HEK293 (cell line): ENCODE measurements around the gene ARID3B.

ENCODE experiments used
- IKZF3 ChIP-seq: fragments of 450-650 bp; IDR thresholded peaks from 2 replicates; pipeline ENCODE4 v1.5.0; 2018; ENCODE audit warnings: missing biosample characterization, mild to moderate bottlenecking, missing genetic modification characterization, moderate library complexity
- SP7 ChIP-seq: fragments of 450-650 bp; formaldehyde crosslinking; IDR thresholded peaks from 2 replicates; pipeline ENCODE4 v1.5.1; 2016; ENCODE audit warnings: missing biosample characterization, missing genetic modification characterization
- ZBTB7A ChIP-seq: fragments of 450-650 bp; formaldehyde crosslinking; IDR thresholded peaks from 2 replicates; pipeline ENCODE4 v1.5.1; 2016; ENCODE audit warnings: low read depth, missing biosample characterization, missing genetic modification characterization
- ZBTB8A ChIP-seq: fragments of 450-650 bp; formaldehyde crosslinking; IDR thresholded peaks from 2 replicates; pipeline ENCODE4 v1.5.1; 2016; ENCODE audit warnings: missing biosample characterization, missing genetic modification characterization
- ZFP69B ChIP-seq: fragments of 450-650 bp; formaldehyde crosslinking; IDR thresholded peaks from 2 replicates; pipeline ENCODE4 v1.5.1; 2016; ENCODE audit warnings: missing biosample characterization, missing genetic modification characterization
- ZNF114 ChIP-seq: fragments of 450-650 bp; formaldehyde crosslinking; IDR thresholded peaks from 2 replicates; pipeline ENCODE4 v1.5.0; 2017; ENCODE audit warnings: missing biosample characterization, missing genetic modification characterization
- ZNF174 ChIP-seq: fragments of 450-650 bp; formaldehyde crosslinking; IDR thresholded peaks from 2 replicates; pipeline ENCODE4 v1.5.0; 2017; ENCODE audit warnings: missing biosample characterization, mild to moderate bottlenecking, missing genetic modification characterization
- ZNF175 ChIP-seq: fragments of 450-650 bp; formaldehyde crosslinking; IDR thresholded peaks from 2 replicates; pipeline ENCODE4 v1.5.1; 2016; ENCODE audit warnings: missing biosample characterization, missing genetic modification characterization
- ZNF302 ChIP-seq: fragments of 450-650 bp; formaldehyde crosslinking; IDR thresholded peaks from 2 replicates; pipeline ENCODE4 v1.5.1; 2016; ENCODE audit warnings: missing biosample characterization, missing genetic modification characterization, low read depth
- ZNF311 ChIP-seq: fragments of 450-650 bp; formaldehyde crosslinking; IDR thresholded peaks from 2 replicates; pipeline ENCODE4 v1.5.1; 2017; ENCODE audit warnings: missing biosample characterization, missing genetic modification characterization, borderline replicate concordance
- ZNF324 ChIP-seq: fragments of 450-650 bp; formaldehyde crosslinking; IDR thresholded peaks from 2 replicates; pipeline ENCODE4 v1.5.1; 2016; ENCODE audit warnings: missing biosample characterization, missing genetic modification characterization
- ZNF350 ChIP-seq: fragments of 450-650 bp; formaldehyde crosslinking; IDR thresholded peaks from 2 replicates; pipeline ENCODE4 v1.5.0; 2017; ENCODE audit warnings: missing biosample characterization, mild to moderate bottlenecking, missing genetic modification characterization
- ZNF354C ChIP-seq: fragments of 450-650 bp; formaldehyde crosslinking; IDR thresholded peaks from 2 replicates; pipeline ENCODE4 v1.5.1; 2016; ENCODE audit warnings: missing biosample characterization, missing genetic modification characterization, low read depth, borderline replicate concordance
- ZNF473 ChIP-seq: fragments of 450-650 bp; formaldehyde crosslinking; IDR thresholded peaks from 2 replicates; pipeline ENCODE4 v1.5.1; 2017; ENCODE audit warnings: missing biosample characterization, missing genetic modification characterization
- ZNF529 ChIP-seq: fragments of 450-650 bp; formaldehyde crosslinking; IDR thresholded peaks from 2 replicates; pipeline ENCODE4 v1.5.1; 2017; ENCODE audit warnings: missing genetic modification characterization, missing biosample characterization; ENCODE audit not compliant: insufficient replicate concordance
- ZNF596 ChIP-seq: fragments of 450-650 bp; IDR thresholded peaks from 2 replicates; pipeline ENCODE4 v1.5.0; 2018; ENCODE audit warnings: missing biosample characterization, mild to moderate bottlenecking, missing genetic modification characterization, moderate library complexity
- ZNF629 ChIP-seq: fragments of 450-650 bp; formaldehyde crosslinking; IDR thresholded peaks from 2 replicates; pipeline ENCODE4 v1.5.1; 2017; ENCODE audit warnings: missing biosample characterization, missing genetic modification characterization
- ZNF660 ChIP-seq: fragments of 450-650 bp; IDR thresholded peaks from 2 replicates; pipeline ENCODE4 v1.5.1; 2018; ENCODE audit warnings: missing biosample characterization, mild to moderate bottlenecking, missing genetic modification characterization
- ZNF707 ChIP-seq: fragments of 450-650 bp; formaldehyde crosslinking; IDR thresholded peaks from 2 replicates; pipeline ENCODE4 v1.5.1; 2016; ENCODE audit warnings: missing biosample characterization, missing genetic modification characterization
- ZNF777 ChIP-seq: fragments of 450-650 bp; formaldehyde crosslinking; IDR thresholded peaks from 2 replicates; pipeline ENCODE4 v1.5.1; 2017; ENCODE audit warnings: missing biosample characterization, missing genetic modification characterization, borderline replicate concordance
- ZNF791 ChIP-seq: fragments of 450-650 bp; formaldehyde crosslinking; IDR thresholded peaks from 2 replicates; pipeline ENCODE4 v1.5.1; 2016; ENCODE audit warnings: missing biosample characterization, missing genetic modification characterization
- ZSCAN16 ChIP-seq: fragments of 450-650 bp; formaldehyde crosslinking; IDR thresholded peaks from 2 replicates; pipeline ENCODE4 v1.5.1; 2016; ENCODE audit warnings: missing biosample characterization, missing genetic modification characterization
- ZSCAN30 ChIP-seq: fragments of 450-650 bp; IDR thresholded peaks from 2 replicates; pipeline ENCODE4 v1.5.1; 2018; ENCODE audit warnings: missing biosample characterization, mild to moderate bottlenecking, missing genetic modification characterization, moderate library complexity
- TF ChIP-seq, protein P1 (sequence below): fragments of 450-650 bp; formaldehyde crosslinking; IDR thresholded peaks from 2 replicates; pipeline ENCODE4 v1.5.1; 2016; ENCODE audit warnings: missing biosample characterization, missing genetic modification characterization, borderline replicate concordance
- TF ChIP-seq, protein P2 (sequence below): fragments of 450-650 bp; formaldehyde crosslinking; conservative IDR thresholded peaks from 2 replicates; pipeline ENCODE4 v1.5.1; 2016; ENCODE audit warnings: low read depth, missing biosample characterization, missing genetic modification characterization
- TF ChIP-seq, protein P3 (sequence below): fragments of 450-650 bp; formaldehyde crosslinking; IDR thresholded peaks from 2 replicates; pipeline ENCODE4 v1.5.1; 2016; ENCODE audit warnings: missing biosample characterization, missing genetic modification characterization, borderline replicate concordance

Gene ARID3B

DNA sequence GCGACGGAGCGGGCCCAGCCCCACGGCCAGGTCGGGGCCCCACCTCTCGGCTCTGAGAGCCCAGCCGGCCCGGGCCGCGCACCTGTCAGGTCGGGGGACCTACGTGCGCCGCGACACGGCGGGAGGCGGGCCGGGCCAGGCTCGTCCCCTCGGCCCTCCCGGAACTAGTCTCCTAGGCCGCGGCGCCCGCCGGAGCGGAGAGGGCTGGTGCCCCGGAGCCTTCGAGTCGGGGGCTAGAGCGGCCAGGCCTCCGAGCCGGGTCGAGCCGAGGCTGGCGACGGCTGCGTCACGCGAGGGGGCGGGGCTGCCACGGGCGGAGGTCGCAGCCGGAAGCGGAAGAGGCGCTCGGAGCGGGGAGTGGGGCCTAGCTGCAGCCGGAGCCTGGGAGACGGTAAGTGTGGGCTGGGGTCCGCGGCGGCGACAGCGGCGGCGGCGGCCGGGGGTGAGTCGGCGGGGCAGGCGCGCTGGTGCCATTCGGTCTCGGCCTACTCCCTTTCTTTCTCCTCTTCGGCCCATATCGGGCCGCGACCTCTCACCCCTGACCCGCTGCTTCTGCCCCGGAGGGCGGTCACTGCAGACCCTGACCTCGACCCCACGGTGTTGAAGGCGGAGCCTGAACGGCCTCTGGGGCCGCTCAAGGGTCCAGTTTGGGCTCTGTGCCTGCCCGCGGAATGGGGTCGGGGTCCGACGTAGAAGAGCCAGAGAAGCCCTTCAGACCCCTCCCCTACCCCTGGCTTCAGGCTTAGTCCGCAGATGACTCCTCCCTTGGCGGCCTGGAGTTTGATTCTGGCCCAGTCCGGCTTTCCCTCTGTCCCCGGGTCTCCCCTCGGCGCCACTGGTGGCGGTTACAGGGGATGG lies 74.7 kb downstream of the ARID3B start, which contains the start of gene CLK3 (continued):
- TF ChIP-seq, protein P1, sequence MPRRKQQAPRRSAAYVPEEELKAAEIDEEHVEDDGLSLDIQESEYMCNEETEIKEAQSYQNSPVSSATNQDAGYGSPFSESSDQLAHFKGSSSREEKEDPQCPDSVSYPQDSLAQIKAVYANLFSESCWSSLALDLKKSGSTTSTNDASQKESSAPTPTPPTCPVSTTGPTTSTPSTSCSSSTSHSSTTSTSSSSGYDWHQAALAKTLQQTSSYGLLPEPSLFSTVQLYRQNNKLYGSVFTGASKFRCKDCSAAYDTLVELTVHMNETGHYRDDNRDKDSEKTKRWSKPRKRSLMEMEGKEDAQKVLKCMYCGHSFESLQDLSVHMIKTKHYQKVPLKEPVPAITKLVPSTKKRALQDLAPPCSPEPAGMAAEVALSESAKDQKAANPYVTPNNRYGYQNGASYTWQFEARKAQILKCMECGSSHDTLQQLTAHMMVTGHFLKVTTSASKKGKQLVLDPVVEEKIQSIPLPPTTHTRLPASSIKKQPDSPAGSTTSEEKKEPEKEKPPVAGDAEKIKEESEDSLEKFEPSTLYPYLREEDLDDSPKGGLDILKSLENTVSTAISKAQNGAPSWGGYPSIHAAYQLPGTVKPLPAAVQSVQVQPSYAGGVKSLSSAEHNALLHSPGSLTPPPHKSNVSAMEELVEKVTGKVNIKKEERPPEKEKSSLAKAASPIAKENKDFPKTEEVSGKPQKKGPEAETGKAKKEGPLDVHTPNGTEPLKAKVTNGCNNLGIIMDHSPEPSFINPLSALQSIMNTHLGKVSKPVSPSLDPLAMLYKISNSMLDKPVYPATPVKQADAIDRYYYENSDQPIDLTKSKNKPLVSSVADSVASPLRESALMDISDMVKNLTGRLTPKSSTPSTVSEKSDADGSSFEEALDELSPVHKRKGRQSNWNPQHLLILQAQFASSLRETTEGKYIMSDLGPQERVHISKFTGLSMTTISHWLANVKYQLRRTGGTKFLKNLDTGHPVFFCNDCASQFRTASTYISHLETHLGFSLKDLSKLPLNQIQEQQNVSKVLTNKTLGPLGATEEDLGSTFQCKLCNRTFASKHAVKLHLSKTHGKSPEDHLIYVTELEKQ = no peak
- TF ChIP-seq ZFP69B (tag by site-specific recombination) (peak; percentile 67; the same call in 1 of the 2 replicates), ZNF302 (tag by site-specific recombination) (no peak), ZSCAN30 (peak; percentile 99), ZNF791 (peak; percentile 27; the same call in 1 of the 2 replicates), ZNF311 (tag by site-specific recombination) (no peak), ZNF324 (tag by site-specific recombination) (no peak), ZNF354C (tag by site-specific recombination) (no peak), ZNF174 (no peak), ZNF473 (tag by site-specific recombination) (no peak), ZNF660 (tag by site-specific recombination) (peak; percentile 98), ZSCAN16 (tag by site-specific recombination) (no peak), ZNF175 (tag by site-specific recombination) (no peak), ZBTB8A (peak; percentile 72; the same call in 1 of the 2 replicates), ZNF777 (tag by site-specific recombination) (no peak), ZNF350 (no peak; the same call in 1 of the 2 replicates), ZBTB7A (peak; percentile 47), ZNF114 (tag by site-specific recombination) (no peak), ZNF529 (tag by site-specific recombination) (no peak), ZNF629 (tag by site-specific recombination) (peak; percentile 86), ZNF707 (tag by site-specific recombination) (no peak), ZNF596 (tag by site-specific recombination) (no peak; the same call in none of the 2 replicates), IKZF3 (tag by site-specific recombination) (peak; percentile 87), SP7 (no peak)
- TF ChIP-seq, protein P2, sequence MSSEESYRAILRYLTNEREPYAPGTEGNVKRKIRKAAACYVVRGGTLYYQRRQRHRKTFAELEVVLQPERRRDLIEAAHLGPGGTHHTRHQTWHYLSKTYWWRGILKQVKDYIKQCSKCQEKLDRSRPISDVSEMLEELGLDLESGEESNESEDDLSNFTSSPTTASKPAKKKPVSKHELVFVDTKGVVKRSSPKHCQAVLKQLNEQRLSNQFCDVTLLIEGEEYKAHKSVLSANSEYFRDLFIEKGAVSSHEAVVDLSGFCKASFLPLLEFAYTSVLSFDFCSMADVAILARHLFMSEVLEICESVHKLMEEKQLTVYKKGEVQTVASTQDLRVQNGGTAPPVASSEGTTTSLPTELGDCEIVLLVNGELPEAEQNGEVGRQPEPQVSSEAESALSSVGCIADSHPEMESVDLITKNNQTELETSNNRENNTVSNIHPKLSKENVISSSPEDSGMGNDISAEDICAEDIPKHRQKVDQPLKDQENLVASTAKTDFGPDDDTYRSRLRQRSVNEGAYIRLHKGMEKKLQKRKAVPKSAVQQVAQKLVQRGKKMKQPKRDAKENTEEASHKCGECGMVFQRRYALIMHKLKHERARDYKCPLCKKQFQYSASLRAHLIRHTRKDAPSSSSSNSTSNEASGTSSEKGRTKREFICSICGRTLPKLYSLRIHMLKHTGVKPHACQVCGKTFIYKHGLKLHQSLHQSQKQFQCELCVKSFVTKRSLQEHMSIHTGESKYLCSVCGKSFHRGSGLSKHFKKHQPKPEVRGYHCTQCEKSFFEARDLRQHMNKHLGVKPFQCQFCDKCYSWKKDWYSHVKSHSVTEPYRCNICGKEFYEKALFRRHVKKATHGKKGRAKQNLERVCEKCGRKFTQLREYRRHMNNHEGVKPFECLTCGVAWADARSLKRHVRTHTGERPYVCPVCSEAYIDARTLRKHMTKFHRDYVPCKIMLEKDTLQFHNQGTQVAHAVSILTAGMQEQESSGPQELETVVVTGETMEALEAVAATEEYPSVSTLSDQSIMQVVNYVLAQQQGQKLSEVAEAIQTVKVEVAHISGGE (tag by site-specific recombination) = peak; percentile 98
- TF ChIP-seq, protein P3, sequence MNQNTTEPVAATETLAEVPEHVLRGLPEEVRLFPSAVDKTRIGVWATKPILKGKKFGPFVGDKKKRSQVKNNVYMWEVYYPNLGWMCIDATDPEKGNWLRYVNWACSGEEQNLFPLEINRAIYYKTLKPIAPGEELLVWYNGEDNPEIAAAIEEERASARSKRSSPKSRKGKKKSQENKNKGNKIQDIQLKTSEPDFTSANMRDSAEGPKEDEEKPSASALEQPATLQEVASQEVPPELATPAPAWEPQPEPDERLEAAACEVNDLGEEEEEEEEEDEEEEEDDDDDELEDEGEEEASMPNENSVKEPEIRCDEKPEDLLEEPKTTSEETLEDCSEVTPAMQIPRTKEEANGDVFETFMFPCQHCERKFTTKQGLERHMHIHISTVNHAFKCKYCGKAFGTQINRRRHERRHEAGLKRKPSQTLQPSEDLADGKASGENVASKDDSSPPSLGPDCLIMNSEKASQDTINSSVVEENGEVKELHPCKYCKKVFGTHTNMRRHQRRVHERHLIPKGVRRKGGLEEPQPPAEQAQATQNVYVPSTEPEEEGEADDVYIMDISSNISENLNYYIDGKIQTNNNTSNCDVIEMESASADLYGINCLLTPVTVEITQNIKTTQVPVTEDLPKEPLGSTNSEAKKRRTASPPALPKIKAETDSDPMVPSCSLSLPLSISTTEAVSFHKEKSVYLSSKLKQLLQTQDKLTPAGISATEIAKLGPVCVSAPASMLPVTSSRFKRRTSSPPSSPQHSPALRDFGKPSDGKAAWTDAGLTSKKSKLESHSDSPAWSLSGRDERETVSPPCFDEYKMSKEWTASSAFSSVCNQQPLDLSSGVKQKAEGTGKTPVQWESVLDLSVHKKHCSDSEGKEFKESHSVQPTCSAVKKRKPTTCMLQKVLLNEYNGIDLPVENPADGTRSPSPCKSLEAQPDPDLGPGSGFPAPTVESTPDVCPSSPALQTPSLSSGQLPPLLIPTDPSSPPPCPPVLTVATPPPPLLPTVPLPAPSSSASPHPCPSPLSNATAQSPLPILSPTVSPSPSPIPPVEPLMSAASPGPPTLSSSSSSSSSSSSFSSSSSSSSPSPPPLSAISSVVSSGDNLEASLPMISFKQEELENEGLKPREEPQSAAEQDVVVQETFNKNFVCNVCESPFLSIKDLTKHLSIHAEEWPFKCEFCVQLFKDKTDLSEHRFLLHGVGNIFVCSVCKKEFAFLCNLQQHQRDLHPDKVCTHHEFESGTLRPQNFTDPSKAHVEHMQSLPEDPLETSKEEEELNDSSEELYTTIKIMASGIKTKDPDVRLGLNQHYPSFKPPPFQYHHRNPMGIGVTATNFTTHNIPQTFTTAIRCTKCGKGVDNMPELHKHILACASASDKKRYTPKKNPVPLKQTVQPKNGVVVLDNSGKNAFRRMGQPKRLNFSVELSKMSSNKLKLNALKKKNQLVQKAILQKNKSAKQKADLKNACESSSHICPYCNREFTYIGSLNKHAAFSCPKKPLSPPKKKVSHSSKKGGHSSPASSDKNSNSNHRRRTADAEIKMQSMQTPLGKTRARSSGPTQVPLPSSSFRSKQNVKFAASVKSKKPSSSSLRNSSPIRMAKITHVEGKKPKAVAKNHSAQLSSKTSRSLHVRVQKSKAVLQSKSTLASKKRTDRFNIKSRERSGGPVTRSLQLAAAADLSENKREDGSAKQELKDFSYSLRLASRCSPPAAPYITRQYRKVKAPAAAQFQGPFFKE (tag by site-specific recombination) = no peak
